ENCODE data around the gene SOST. TPM values are rescaled to one million over a fixed set of nuclear protein-coding genes. Genes with fewer than 3 reads are reported as not detected.

SOST gene
- total RNA-seq, 1 experiment from 2014 or later = not detected

GRCh38 chr17:43779145-43780125 lies 20.8 kb upstream of the SOST start:
- no peak for DNase-seq (ENCODE audit: low read depth, low spot score)
- in situ Hi-C loops (cut with HindIII; ENCODE audit: low pct_unique_long_range_greater_than_20kb, low sequenced_read_pairs) = no loop called here

GRCh38 chr17:43778337-43779144 lies 19.9 kb upstream of the SOST start, which contains the start of gene DUSP3:
DUSP3 (minus strand) TSS chr17:43778977; CDS start chr17:43778924, 53 bp downstream.
- in situ Hi-C loops (cut with HindIII; ENCODE audit: low pct_unique_long_range_greater_than_20kb, low sequenced_read_pairs) = no loop called here
- DNase-seq (ENCODE audit: low read depth, low spot score) = peak; percentile 88

GRCh38 chr17:43774304-43775250 lies 16.0 kb upstream of the SOST start:
- in situ Hi-C loops (cut with HindIII; ENCODE audit: low pct_unique_long_range_greater_than_20kb, low sequenced_read_pairs) = no loop called here
- no peak for DNase-seq (ENCODE audit: low read depth, low spot score)

GRCh38 chr17:43772877-43773648 lies 14.5 kb upstream of the SOST start:
- in situ Hi-C loops (cut with HindIII; ENCODE audit: low pct_unique_long_range_greater_than_20kb, low sequenced_read_pairs) = no loop called here
- DNase-seq (ENCODE audit: low read depth, low spot score) = no peak

GRCh38 chr17:43771463-43771862 lies 12.9 kb upstream of the SOST start:
- DNase-seq (ENCODE audit: low read depth, low spot score) = no peak
- in situ Hi-C loops (cut with HindIII; ENCODE audit: low pct_unique_long_range_greater_than_20kb, low sequenced_read_pairs) = no loop called here

GRCh38 chr17:43770957-43771356 lies 12.4 kb upstream of the SOST start:
- DNase-seq (ENCODE audit: low read depth, low spot score) = no peak
- in situ Hi-C loops (cut with HindIII; ENCODE audit: low pct_unique_long_range_greater_than_20kb, low sequenced_read_pairs) = no loop called here

GRCh38 chr17:43769859-43770258 lies 11.3 kb upstream of the SOST start:
- in situ Hi-C loops (cut with HindIII; ENCODE audit: low pct_unique_long_range_greater_than_20kb, low sequenced_read_pairs) = no loop called here
- no peak for DNase-seq (ENCODE audit: low read depth, low spot score)

GRCh38 chr17:43769426-43769825 lies 10.8 kb upstream of the SOST start:
- DNase-seq (ENCODE audit: low read depth, low spot score) = no peak
- in situ Hi-C loops (cut with HindIII; ENCODE audit: low pct_unique_long_range_greater_than_20kb, low sequenced_read_pairs) = no loop called here

- no peak for DNase-seq (ENCODE audit: low read depth, low spot score)
- in situ Hi-C loops (cut with HindIII; ENCODE audit: low pct_unique_long_range_greater_than_20kb, low sequenced_read_pairs) = no loop called here
Measured at GRCh38 chr17:43768943-43769342, 10.4 kb upstream of the SOST start.

- DNase-seq (ENCODE audit: low read depth, low spot score) = no peak
- in situ Hi-C loops (cut with HindIII; ENCODE audit: low pct_unique_long_range_greater_than_20kb, low sequenced_read_pairs) = no loop called here
Measured at GRCh38 chr17:43768382-43768781, 9.8 kb upstream of the SOST start.

GRCh38 chr17:43767713-43768059 lies 9.1 kb upstream of the SOST start:
- in situ Hi-C loops (cut with HindIII; ENCODE audit: low pct_unique_long_range_greater_than_20kb, low sequenced_read_pairs) = no loop called here
- no peak for DNase-seq (ENCODE audit: low read depth, low spot score)

- in situ Hi-C loops (cut with HindIII; ENCODE audit: low pct_unique_long_range_greater_than_20kb, low sequenced_read_pairs) = no loop called here
- DNase-seq (ENCODE audit: low read depth, low spot score) = no peak
Measured at GRCh38 chr17:43767053-43767712, 8.6 kb upstream of the SOST start.

GRCh38 chr17:43766413-43767052 lies 7.9 kb upstream of the SOST start:
- peak; percentile 73 for DNase-seq (ENCODE audit: low read depth, low spot score)
- in situ Hi-C loops (cut with HindIII; ENCODE audit: low pct_unique_long_range_greater_than_20kb, low sequenced_read_pairs) = no loop called here

GRCh38 chr17:43760254-43760852 lies 1.8 kb upstream of the SOST start:
- DNase-seq (ENCODE audit: low read depth, low spot score) = peak; percentile 92
- in situ Hi-C loops (cut with HindIII; ENCODE audit: low pct_unique_long_range_greater_than_20kb, low sequenced_read_pairs) = no loop called here

GRCh38 chr17:43759836-43760235 lies 1.2 kb upstream of the SOST start:
- no peak for DNase-seq (ENCODE audit: low read depth, low spot score)
- in situ Hi-C loops (cut with HindIII; ENCODE audit: low pct_unique_long_range_greater_than_20kb, low sequenced_read_pairs) = loop anchor here (10.0 kb wide), 1 partner anchor 55 kb away; no protein-coding TSS in a partner anchor

All from SK-MEL-5 (cell line).